GM21786 (cell line): ENCODE results near the gene PIK3CA.
"Not testable (repeated sequence)": the region's sequence is repeated elsewhere in the genome, so short reads cannot be mapped to it uniquely, and the experiment has no call there.

Experiments
- ATAC-seq: cut with Tn5 transposase; IDR thresholded peaks from one replicate; pipeline ENCODE4 v1.9.1; 2021; ENCODE audit not compliant: unreplicated experiment

PIK3CA gene

GRCh38 chr3:179147873-179148615 is at the start of gene PIK3CA:
Gene PIK3CA, plus strand, starts transcription at chr3:179148357. Its CDS starts 50,469 bp downstream, at chr3:179198826.
- ATAC-seq = peak; percentile 77

GRCh38 chr3:179098388-179099077 is 49.6 kb upstream of the PIK3CA start:
- no peak for ATAC-seq

- ATAC-seq = no peak
These were observed 47.5 kb upstream of the PIK3CA start for GRCh38 chr3:179100652-179101051.

GRCh38 chr3:179105881-179106280 is 42.3 kb upstream of the PIK3CA start:
- ATAC-seq = no peak

GRCh38 chr3:179107617-179108016 is 40.5 kb upstream of the PIK3CA start:
- ATAC-seq = no peak

- ATAC-seq = no peak
These were observed 40.1 kb upstream of the PIK3CA start for GRCh38 chr3:179108086-179108485.

- ATAC-seq = no peak
These were observed 34.3 kb upstream of the PIK3CA start for GRCh38 chr3:179113903-179114302.

- ATAC-seq = not testable (repeated sequence)
These were observed 32.7 kb upstream of the PIK3CA start for GRCh38 chr3:179115444-179115843.

- no peak for ATAC-seq
These were observed 31.3 kb upstream of the PIK3CA start for GRCh38 chr3:179116816-179117215.

GRCh38 chr3:179132191-179132890 is 15.8 kb upstream of the PIK3CA start:
- ATAC-seq = not testable (repeated sequence)

GRCh38 chr3:179133575-179133974 is 14.6 kb upstream of the PIK3CA start:
- no peak for ATAC-seq

GRCh38 chr3:179136195-179136594 is 12.0 kb upstream of the PIK3CA start:
- no peak for ATAC-seq

- ATAC-seq = no peak
These were observed 6.3 kb upstream of the PIK3CA start for GRCh38 chr3:179141890-179142289.

- peak; percentile 20 for ATAC-seq
These were observed 1.1 kb upstream of the PIK3CA start for GRCh38 chr3:179146911-179147513.

- peak; percentile 28 for ATAC-seq
These were observed 664 bp upstream of the PIK3CA start for GRCh38 chr3:179147514-179147872.

GRCh38 chr3:179148616-179149405 is 654 bp downstream of the PIK3CA start:
- peak; percentile 16 for ATAC-seq

GRCh38 chr3:179149406-179149867 is 1.3 kb downstream of the PIK3CA start:
- ATAC-seq = peak; percentile 28

- ATAC-seq = no peak
These were observed 1.8 kb downstream of the PIK3CA start for GRCh38 chr3:179149951-179150350.

- no peak for ATAC-seq
These were observed 2.5 kb downstream of the PIK3CA start for GRCh38 chr3:179150610-179151009.

- ATAC-seq = no peak
These were observed 3.3 kb downstream of the PIK3CA start for GRCh38 chr3:179151474-179151873.

- ATAC-seq = no peak
These were observed 8.0 kb downstream of the PIK3CA start for GRCh38 chr3:179156170-179156569.
